NCI-H187 (cell line): Measurements from ENCODE around the gene TMEM222.
"Not testable (repeated sequence)": the region's sequence is repeated elsewhere in the genome, so short reads cannot be mapped to it uniquely, and the experiment has no call there.

Experiments
- DNase-seq, 2 experiments: peaks; one replicate each; lab custom pipeline; 2025; lab: John Stamatoyannopoulos, UW

TMEM222 gene, protein sequence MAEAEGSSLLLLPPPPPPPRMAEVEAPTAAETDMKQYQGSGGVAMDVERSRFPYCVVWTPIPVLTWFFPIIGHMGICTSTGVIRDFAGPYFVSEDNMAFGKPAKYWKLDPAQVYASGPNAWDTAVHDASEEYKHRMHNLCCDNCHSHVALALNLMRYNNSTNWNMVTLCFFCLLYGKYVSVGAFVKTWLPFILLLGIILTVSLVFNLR

DNA sequence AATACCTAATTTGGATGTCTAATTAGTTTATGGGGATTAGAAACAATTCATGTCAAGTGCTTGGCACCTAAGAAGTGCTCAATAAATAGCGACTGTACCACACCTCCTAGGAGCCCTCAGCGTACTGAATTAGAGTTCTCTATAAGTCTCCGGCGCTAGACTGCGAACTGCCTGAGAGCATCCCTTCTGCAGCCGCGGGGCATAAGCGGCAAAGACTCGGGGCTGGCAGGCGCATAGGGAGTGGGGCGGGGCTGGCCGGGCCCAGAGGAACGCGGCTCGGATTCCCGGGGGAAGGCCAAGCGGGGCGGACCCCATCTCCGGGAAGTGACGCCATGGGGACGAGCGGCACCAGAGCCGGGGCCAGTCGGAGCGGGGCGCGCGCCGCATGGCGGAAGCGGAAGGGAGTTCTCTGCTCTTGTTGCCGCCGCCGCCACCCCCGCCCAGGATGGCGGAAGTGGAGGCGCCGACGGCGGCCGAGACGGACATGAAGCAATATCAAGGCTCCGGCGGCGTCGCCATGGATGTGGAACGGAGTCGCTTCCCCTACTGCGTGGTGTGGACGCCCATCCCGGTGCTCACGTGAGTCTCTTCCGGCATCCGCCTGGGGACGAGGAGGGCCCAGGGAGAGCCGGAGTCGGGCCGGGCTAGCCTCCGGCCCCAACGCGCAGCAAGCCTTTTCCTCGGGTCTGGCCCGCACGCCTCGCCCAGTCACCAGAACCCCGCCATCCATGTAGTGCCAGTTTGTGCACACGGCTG, at the start of gene TMEM222:
Gene TMEM222 (plus strand): TSS at position 351 of the 756 bp plus-strand sequence. CDS start 35 bp downstream, at position 386.
- DNase-seq, result peak; percentile 86 to 94

- DNase-seq, result no peak
These were observed 47.8 kb upstream of the TMEM222 start for GRCh38 chr1:27274204-27274603.

DNA sequence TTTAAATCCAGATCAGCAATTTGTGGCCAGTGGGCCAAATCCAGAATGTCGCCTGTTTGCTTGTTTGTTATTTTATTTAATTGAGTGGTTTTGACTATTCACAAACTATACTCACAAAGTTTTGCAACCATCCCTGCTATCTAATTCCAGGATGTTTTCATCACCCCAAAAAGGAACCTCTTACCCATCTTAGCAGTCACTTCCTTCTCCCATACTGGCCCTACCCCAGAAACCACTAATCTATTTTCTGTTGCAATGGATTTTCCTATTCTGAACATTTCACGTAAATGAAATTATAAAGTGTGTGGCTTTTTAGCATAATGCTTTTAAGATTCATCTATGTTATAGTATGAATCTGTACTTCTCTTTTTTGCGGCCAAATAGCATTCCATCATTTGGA, 46.3 kb upstream of the TMEM222 start:
- no peak for DNase-seq

DNA sequence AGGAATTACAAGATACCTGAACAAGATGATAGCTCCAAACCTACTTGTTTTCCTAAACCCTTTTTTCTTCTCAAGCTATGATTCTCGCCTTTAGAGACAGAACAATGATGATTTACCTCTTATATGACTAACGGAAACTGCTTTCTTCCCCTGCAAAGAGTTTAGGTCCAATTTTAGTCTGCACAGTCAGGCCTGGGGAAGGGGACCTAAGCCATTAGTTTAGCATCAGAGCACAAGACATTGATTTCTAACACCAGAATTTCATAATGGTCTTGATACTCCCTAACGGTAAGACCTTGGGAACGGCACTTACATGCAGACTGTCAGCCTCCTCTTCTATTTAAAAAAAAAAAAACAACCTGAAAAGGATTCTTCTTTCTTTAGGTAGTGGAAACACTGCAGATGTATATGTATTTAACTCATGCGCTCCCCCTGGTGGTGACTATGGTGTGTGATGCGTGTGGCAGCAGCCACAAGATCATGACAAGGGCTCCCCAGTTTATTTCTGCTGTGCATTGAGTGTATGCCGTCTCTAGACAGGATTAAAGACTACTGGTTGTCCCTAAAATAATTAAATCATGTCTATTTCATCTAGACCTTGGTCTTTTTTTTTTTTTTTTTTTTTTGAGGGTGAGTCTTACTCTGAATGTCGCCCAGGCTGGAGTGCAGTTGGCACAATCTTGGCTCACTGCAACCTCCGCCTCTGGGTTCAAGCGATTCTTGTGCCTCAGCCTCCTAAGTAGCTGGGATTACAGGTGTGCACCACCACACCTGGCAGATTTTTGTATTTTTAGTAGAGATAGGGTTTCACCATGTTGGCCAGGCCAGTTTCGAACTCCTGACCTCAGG, 37.3 kb upstream of the TMEM222 start:
- DNase-seq, result peak; percentile 13 to 46

GRCh38 chr1:27285274-27285660, 36.7 kb upstream of the TMEM222 start:
- DNase-seq, result no peak

- DNase-seq, result not testable (repeated sequence)
These were observed 36.1 kb upstream of the TMEM222 start for GRCh38 chr1:27285821-27286220.

GRCh38 chr1:27289125-27289524, 32.8 kb upstream of the TMEM222 start:
- not testable (repeated sequence) for DNase-seq

DNA sequence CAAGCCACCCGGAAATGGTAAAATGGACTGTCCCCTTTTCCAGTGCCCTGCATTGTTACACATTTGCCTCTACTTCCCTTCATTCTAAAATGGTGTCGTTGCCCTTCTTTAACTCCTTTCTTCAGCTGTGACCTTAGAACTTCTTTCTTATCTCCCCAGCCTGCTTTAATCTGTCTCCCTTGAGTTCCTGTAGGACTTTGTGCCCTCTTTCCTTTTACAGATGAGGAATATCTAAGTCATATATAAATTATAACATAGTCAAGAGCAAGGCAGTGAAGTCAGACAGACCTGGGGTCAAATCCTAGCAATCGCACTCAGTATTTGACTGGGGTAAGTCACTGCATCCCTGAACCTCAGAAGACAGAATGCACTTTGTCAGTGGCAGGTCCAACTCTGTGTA, 31.4 kb upstream of the TMEM222 start:
- no peak for DNase-seq

- no peak for DNase-seq
These were observed 29.9 kb upstream of the TMEM222 start for GRCh38 chr1:27292106-27292505.

- DNase-seq, result no peak
These were observed 28.0 kb upstream of the TMEM222 start for GRCh38 chr1:27293915-27294314.

DNA sequence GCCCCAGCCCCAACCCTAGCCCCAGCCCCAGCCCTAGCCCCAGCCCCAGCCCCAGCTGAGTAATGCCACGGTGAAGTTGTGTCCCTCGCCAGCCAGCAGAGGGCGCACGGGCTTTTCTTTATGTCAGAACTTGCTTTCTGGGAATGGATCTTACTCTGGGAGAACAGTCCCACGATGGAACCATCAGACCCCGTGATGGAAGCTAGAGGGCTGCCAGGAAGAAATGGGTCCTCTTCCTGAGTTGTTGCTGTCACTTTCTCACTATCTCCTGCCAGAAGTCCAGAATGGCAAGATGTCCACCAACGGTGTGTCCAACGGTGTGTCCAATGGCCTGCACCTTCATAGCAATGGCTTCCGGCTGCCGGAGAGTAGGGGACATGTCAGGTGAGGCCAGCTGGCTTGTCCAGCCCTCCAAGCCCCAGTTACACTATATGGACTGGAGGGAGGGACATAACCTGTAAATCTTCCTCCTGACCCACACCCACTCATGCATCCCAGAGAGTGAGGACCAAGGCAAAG, 25.1 kb upstream of the TMEM222 start:
- peak in 1 of 2 experiments; percentile 34 for DNase-seq

DNA sequence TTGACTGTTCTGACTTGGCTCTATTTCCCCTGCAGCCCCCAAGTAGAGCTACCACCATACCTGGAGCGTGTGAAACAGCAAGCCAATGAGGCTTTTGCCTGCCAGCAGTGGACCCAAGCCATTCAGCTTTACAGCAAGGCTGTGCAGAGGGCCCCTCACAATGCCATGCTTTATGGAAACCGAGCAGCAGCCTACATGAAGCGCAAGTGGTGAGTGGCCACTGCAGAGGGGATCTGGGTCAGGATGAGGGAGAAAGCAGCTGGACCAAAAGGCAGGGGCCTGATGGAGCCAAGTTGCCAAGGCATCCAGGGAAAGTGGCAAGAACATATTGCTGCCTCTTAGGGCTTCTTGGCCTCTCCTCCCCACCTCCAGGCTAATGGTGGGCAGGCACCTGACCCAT, 24.1 kb upstream of the TMEM222 start:
- DNase-seq, result no peak

DNA sequence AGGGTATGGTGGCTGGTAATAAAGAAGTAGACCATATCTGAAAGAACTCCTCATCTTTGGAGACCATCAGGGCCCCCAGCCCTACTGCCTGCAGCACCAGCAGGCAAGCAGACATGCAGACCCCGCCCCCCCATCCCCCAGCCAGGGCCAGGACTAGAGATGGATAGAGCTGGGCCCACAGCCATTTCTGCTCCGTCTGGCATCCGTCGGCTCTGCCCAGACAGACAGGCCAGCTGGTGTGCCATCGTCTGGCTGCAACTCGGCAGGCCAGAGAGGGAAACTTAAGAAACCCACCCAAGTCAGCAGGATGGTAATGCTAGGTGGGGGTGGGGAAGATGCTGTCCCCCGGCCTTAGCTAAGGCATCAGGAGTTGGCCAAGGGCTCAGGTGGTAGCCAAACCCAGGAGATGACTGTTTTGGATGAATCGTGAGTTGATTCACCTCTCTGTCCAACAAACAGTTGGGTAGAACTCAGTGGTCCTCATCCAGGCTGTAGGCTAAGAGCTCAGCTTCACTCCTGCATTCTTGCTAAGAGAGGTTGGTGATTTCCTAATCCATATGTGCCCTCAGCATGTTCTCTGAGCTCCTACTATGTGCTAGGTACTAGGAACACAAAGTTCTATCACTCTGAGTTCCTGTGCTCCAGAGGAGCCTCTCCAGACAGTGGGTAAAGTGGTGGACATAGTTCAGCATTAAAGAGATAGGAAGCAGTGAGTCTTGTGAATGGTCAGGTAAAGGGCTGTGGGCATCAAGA, 23.2 kb upstream of the TMEM222 start:
- no peak for DNase-seq

GRCh38 chr1:27299385-27300271, 22.3 kb upstream of the TMEM222 start:
- peak in 1 of 2 experiments; percentile 28 for DNase-seq

DNA sequence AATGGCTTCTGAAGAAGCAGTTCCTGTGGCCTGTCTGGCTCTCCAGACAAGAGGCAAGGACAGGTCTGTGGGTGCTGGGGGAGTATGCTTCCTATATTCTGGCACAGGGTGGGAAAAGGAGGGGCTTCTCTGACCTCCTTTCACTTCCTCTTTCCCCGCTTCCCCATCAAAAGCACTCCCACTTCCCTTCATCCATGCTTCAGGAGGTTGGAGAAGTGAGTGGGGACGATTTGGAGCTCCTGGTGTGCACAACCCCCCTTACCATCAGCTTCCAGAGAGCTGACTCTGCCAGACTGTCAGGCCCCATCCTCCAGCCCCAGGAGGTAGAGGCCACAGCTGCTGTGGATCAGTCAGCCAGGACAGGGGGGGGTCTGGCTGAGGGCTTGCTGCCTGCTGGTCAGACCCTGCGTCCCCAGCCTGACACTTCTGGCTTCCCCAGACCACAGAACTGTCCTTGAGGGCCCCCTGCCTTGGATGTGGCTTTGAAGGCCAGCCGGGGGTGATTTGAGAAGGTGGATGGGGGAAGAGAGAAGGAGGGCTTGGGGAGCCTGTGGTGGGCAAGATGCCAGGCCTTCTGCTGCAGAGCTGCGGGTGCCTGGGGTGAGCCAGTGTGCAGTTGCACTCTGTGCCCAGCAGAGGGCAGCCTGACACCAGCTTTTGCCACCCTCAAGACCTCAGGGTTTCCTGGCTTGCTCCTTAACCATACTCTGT, 21.5 kb upstream of the TMEM222 start:
- DNase-seq, result peak; percentile 70 to 73

DNA sequence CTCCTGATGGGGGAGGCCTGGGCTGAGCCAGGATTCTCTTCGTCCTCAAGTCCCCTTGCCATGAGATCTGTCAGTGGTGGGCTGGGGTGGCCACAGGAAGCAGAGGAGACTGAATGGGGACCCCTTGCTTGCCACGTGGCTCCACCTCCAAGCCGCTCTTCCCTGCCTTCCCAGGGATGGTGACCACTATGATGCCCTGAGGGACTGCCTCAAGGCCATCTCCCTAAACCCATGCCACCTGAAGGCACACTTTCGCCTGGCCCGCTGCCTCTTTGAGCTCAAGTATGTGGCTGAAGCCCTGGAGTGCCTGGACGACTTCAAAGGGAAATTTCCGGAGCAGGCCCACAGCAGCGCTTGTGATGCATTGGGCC, 20.9 kb upstream of the TMEM222 start:
- peak in 1 of 2 experiments; percentile 39 for DNase-seq

- DNase-seq, result peak; percentile 30 to 40
These were observed 20.3 kb upstream of the TMEM222 start for GRCh38 chr1:27301582-27302199.

- DNase-seq, result no peak
These were observed 19.4 kb upstream of the TMEM222 start for GRCh38 chr1:27302612-27303011.

DNA sequence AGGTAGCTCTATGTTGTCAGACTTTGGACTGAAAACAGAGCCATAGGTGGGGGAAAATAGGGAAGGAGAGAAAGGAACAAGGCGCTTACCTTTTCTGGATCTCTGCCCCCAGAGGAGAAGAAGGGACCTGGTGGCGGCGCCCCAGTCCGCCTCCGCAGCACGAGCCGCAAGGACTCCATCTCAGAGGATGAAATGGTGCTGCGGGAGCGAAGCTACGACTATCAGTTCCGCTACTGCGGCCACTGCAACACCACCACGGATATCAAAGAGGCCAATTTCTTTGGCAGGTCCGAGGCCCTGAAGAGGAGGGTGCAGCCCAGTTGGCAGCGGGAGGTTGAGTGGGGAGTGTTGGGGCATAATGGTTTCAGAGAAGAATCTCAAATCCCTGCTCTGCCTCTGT, 18.5 kb upstream of the TMEM222 start:
- no peak for DNase-seq

DNA sequence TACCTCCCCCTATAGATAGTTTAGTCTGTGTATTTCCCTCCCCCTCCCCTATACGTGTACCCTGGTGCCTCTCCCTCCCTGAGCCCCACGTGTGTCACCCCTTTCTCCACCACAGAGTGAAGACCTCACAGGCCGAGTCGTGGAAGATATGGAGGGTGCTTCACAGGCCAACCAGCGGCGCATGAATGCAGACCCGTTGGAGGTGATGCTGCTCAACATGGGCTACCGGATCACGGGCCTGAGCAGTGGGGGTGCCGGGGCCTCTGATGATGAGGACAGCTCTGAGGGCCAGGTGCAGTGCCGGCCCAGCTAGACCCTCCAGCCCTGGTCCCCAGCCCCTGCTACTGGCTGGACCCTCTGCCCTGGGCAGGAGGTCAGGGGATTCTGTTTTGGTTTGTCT, 15.9 kb upstream of the TMEM222 start:
- no peak for DNase-seq
